Posterior vena cava (tissue), 2 donors: ENCODE results near the gene PLRG1. TPM values are rescaled to one million over a fixed set of nuclear protein-coding genes. Genes with fewer than 3 reads are reported as not detected.

Source experiments
- DNase-seq: peaks from one replicate; pipeline ENCODE4 v3.0.0-alpha.2; 2020; ENCODE audit warnings: low spot score
- intact Hi-C, 2 donors: fragments of 100-400 bp; cut with DNase I; formaldehyde crosslinking; loops; one replicate each; pipeline versions ENCODE4 v1.14.1 to v1.14.2; 2022 to 2023
- total RNA-seq, 2 donors: library from RNA; stranded (reverse); fragmentation: NEBNext Ultra II Directional; extraction: Animal tissue kit (Norgen Biotek cat#: 25700); gene quantifications; one replicate each; pipeline ENCODE4 v1.2.1, GENCODE V29; 2021
- donor health status: DM: yes; HTN: yes; CAD: no.
- donor health status: DM: yes; HTN: yes; CAD: no.

Gene PLRG1
- total RNA-seq, 2 donors from 2014 or later = 66.8 to 69.5 TPM

GRCh38 chr4:154491341-154492271 is 58.6 kb downstream of the PLRG1 start, which contains the start of gene DCHS2:
Gene DCHS2 (minus strand): TSS chr4:154491799. CDS start chr4:154491355, 444 bp downstream.
- DNase-seq = no peak
- intact Hi-C loops = loop anchor here in 1 of 2 donors (10.0 kb wide), 1 partner anchor 157 kb away; no protein-coding TSS in a partner anchor

- intact Hi-C loops = loop anchor here in 1 of 2 donors (10.0 kb wide), 1 partner anchor 156 kb away; no protein-coding TSS in a partner anchor
- DNase-seq = peak; percentile 81
These were observed 59.4 kb downstream of the PLRG1 start for GRCh38 chr4:154490583-154491340.

- no peak for DNase-seq
- intact Hi-C loops = loop anchor here in 1 of 2 donors (10.0 kb wide), 1 partner anchor 155 kb away; no protein-coding TSS in a partner anchor
These were observed 60.0 kb downstream of the PLRG1 start for GRCh38 chr4:154490234-154490582.

GRCh38 chr4:154489558-154490233 is 60.5 kb downstream of the PLRG1 start:
- intact Hi-C loops = loop anchor here in 1 of 2 donors (10.0 kb wide), 1 partner anchor 155 kb away; no protein-coding TSS in a partner anchor
- DNase-seq = peak; percentile 76

- no peak for DNase-seq
- intact Hi-C loops = no loop called here
These were observed 63.1 kb downstream of the PLRG1 start for GRCh38 chr4:154487145-154487544.

GRCh38 chr4:154485127-154485773 is 65.0 kb downstream of the PLRG1 start:
- DNase-seq = no peak
- intact Hi-C loops = no loop called here

Other genes with a start within 250 kb of the PLRG1 start
- gene DCHS2, start 58.6 kb downstream of the PLRG1 start, total RNA-seq = under 1 TPM; 0.28 to 0.71 TPM
- 1 to 10 TPM in 1 of 2 donors, not detected in 1; 1.5 TPM for gene FGB, start 12.6 kb upstream of the PLRG1 start, total RNA-seq
- 1 to 10 TPM in 1 of 2 donors, not detected in 1; 1.6 TPM for gene FGA, start 40.3 kb upstream of the PLRG1 start, total RNA-seq
- gene FGG, start 62.3 kb upstream of the PLRG1 start, total RNA-seq = under 1 TPM in 1 of 2 donors, not detected in 1; 0.88 TPM
- under 1 TPM in 1 of 2 donors, not detected in 1; 0.10 TPM for gene LRAT, start 193.6 kb upstream of the PLRG1 start, total RNA-seq
- gene RBM46, start 230.9 kb upstream of the PLRG1 start, total RNA-seq = not detected